K562 (cell line): Measurements from ENCODE around the gene ZSCAN21. TPM values are rescaled to one million over a fixed set of nuclear protein-coding genes. Genes with fewer than 3 reads are reported as not detected.

Experiments
- MGA ChIP-seq: fragments of 450-650 bp; IDR thresholded peaks from 2 replicates; pipeline ENCODE4 v1.6.1; 2016; ENCODE audit warnings: mild to moderate bottlenecking, moderate library complexity
- polyA plus RNA-seq, 8 experiments: library from polyadenylated mRNA; depleted of rRNA in 4 of 8; stranded (reverse) in 5 of 8; unstranded in 3 of 8; fragments of >200 nt; fragmentation: Nextera tagmentation in 2 of 8; fragmentation: Illumina TruSeq in 1 of 8; extraction: Ambion mirVana in 2 of 8; extraction: Trizol in 1 of 8; gene quantifications; 2 replicates each; pipeline versions ENCODE4 v1.2.1 to v1.2.3, GENCODE V29; 2011 to 2014; ENCODE audit warnings: inconsistent platforms in 1 of 8, missing spikeins in 1 of 8
- total RNA-seq, 7 experiments: library from RNA; depleted of rRNA in 6 of 7; stranded (reverse); fragments of >200 nt in 6 of 7; fragmentation: Illumina TruSeq in 2 of 7; extraction: Trizol in 2 of 7; gene quantifications; 2 replicates each; pipeline versions ENCODE4 v1.2.1 to v1.2.3, GENCODE V29; 2011 to 2021; ENCODE audit warnings: low replicate concordance in 1 of 7

The ZSCAN21 gene
- total and polyA plus RNA-seq, 9 of the 15 experiments (the other 6 are each of a cell fraction or from before 2014, with no cell fraction given) = 5.9 to 15.5 (median 13.2) TPM

GRCh38 chr7:100007887-100008286 is 41.7 kb upstream of the ZSCAN21 start (continued):
- TF ChIP-seq MGA = no peak
